COLO829 (cell line): ENCODE measurements around the gene ENTPD5.
"Not testable (repeated sequence)": the region's sequence is repeated elsewhere in the genome, so short reads cannot be mapped to it uniquely, and the experiment has no call there.

Experiments
- DNase-seq: peaks from one replicate; pipeline ENCODE4 v3.0.0; 2012; ENCODE audit warnings: low spot score

Gene ENTPD5

GRCh38 chr14:73943083-73943482, 76.0 kb downstream of the ENTPD5 start:
- peak; percentile 7 for DNase-seq

GRCh38 chr14:73942180-73942579, 76.9 kb downstream of the ENTPD5 start:
- DNase-seq, result no peak

- no peak for DNase-seq
Observed at GRCh38 chr14:73937012-73937411, 82.1 kb downstream of the ENTPD5 start.

- no peak for DNase-seq
Observed at GRCh38 chr14:73936548-73936947, 82.5 kb downstream of the ENTPD5 start.

GRCh38 chr14:73935666-73936065, 83.4 kb downstream of the ENTPD5 start:
- peak; percentile 30 for DNase-seq

GRCh38 chr14:73924337-73924736, 94.8 kb downstream of the ENTPD5 start:
- DNase-seq, result no peak

GRCh38 chr14:73919457-73919856, 99.6 kb downstream of the ENTPD5 start:
- not testable (repeated sequence) for DNase-seq

- no peak for DNase-seq
Observed at GRCh38 chr14:73916324-73916723, 102.8 kb downstream of the ENTPD5 start.

GRCh38 chr14:73913256-73913655, 105.8 kb downstream of the ENTPD5 start:
- no peak for DNase-seq

GRCh38 chr14:73909681-73910080, 109.4 kb downstream of the ENTPD5 start:
- DNase-seq, result no peak
